Hematopoietic multipotent progenitor cell treated with erythropoietin and hydrocortisone succinate and interleukin-3 and kit ligand, for 8 days (in vitro differentiated cells): ENCODE data around the gene STK4.

Source experiments
- DNase-seq: peaks from one replicate; pipeline ENCODE4 v3.0.0-alpha.2; 2015

Gene STK4

DNA sequence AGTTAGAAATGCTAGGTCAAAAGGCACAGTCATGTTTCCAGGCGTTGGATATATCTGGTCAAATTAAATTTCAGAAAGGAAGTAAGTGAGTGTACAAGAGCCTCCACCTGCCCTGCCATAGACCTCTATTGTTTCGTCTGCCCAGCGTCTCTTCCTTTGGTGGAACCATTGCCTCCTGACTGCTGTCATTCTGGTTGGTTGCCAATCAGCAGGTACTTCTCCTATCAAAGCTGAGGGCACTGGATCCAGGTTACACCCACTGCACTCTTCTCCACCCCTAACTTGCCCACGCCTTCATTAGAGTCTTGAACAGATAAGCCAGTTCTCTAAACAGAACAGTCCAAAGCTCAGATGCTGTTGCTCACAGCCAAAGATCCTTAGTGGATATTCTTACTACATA, 151.3 kb downstream of the STK4 start:
- no peak for DNase-seq

DNA sequence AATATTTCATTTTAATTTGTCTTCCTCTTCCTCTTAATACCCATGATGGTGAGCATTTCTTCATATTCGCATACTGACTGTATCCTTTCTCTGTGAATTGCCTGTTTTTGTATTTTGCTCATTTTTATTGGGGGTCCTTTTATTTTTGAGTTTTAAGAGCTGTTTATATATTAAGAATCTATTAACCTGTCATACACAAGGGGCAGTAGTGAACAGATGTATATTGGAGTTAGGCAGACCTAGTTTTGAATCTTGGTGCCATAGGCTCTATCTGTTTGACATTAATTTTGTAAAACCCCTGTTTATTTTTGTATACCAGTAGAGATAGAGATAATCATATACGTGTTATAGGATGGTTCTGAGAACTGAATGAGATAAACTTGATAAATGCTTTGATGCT, 151.7 kb downstream of the STK4 start:
- DNase-seq, result no peak

DNA sequence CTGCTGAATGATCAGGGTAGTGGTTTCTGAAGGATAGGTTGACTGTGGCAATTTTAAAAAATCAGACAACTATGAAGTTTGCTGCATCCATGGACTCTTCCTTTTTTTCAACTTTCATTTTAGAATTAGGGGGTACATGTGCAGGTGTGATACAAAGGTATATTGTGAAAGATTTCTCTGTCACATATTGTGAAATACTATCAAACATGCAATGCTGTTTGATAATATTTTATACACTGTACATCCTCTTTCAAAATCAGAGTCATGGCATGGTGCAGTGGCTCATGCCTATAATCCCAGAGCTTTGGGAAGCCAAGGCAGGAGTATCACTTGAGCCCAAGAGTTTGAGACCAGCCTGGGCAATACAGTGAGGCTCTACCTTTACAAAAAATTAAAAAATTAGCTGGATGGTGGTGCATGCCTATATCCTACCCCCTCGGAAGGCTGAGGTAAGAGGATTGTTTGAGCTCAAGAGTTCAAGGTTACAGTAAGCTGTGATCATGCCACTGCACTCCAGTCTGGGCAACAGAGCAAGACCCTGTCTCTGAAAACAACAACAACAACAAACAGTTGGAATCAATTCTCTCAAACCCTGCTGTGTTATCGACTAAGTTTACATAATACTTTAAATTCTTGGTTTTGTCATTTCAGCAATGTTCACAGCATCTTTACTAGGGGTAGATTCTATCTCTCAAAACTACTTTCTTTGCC, 153.4 kb downstream of the STK4 start:
- DNase-seq, result no peak

DNA sequence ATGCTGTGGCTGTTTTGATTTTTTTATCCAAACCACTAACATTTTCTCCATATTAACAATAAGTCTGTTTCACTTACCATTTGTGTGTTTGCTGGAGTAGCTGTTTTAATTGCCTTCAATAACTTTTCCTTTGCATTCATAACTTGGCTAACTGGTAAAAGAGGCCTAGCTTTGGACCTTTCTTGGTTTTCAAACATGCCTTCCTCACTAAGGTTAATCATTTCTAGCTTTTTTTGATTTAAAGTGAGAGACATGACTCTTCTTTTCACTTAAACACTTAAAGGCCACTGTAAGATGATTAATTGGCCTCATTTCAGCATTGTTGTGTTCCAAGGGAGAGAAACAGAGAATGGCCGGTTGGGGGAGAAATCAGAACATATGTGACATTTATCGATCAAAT, 155.1 kb downstream of the STK4 start:
- no peak for DNase-seq

DNA sequence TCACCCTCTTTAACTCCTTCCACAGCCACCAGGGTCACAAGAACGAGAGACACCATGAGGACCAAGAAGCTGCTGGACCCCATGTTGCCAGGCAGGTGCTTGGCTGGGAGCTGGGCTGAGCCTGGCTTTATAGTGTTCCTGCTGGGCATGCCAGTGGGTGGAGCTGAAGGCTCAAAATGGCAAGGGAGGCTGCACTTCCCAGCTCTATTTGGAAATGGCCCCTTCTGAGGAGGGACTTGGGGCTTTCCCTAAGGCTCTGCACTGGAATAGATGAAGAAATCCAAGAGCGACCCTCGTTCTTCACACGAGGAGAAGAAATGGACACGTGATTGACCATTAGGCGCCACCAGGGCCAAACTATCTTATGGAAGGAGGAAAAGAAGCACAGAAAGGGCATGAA, 158.1 kb downstream of the STK4 start, which contains the start of gene WFDC12:
Gene WFDC12 (minus strand): TSS at position 101 of the 400 bp plus-strand sequence. CDS start 18 bp downstream, at position 83.
- no peak for DNase-seq

DNA sequence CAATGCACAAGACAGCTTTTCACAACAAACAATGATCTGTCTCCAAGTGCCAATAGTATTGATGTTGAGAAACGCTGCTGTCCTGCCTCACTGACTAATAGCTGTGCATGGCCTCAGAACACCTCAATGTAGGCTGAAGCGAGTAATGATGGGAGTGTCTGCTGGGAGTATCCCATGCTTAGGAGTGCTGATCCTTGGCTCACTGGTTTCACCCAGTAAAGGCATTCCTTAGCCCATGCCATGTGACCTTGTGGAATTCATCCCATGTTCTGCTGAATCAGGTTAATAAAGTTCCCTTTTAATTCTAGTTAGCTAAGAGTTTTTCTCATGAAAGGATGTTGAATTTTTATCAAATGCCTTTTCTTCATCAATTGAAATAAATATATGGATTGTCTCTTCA, 161.8 kb downstream of the STK4 start:
- no peak for DNase-seq
